ENCODE data around the gene TMEM126B. TPM values are rescaled to one million over a fixed set of nuclear protein-coding genes. Genes with fewer than 3 reads are reported as not detected.

TMEM126B gene
- total and polyA plus RNA-seq, 7 donors = 39.3 to 108 (median 75.1) TPM

- no peak overlapping the region for H3K4me3 ChIP-seq
- TF ChIP-seq EP300 (IDR thresholded peaks at IDR 0.05) (no peak), CTCF (IDR thresholded peaks at IDR 0.05) (peak; percentile 14 to 52 (median 40)), POLR2A (IDR thresholded peaks at IDR 0.05) (no peak), POLR2AphosphoS5 (IDR thresholded peaks at IDR 0.05) (no peak)
- DNase-seq = no peak
- H3K9me3 ChIP-seq = no peaks in the 10 kb centered on the region
- intact Hi-C loops (cut with DNase I) = loop anchor here (10.0 kb wide), 3 partner anchors 69 to 619 kb away; partner anchors contain the start of genes CCDC83 and CREBZF
- H3K4me1 ChIP-seq = no peaks in the 10 kb centered on the region
- H3K27me3 ChIP-seq = no peaks in the 10 kb centered on the region
- no peak overlapping the region for H3K27ac ChIP-seq
- no peaks in the 10 kb centered on the region for H3K36me3 ChIP-seq
These were observed 33.0 kb upstream of the TMEM126B start for GRCh38 chr11:85595285-85595884.

GRCh38 chr11:85596886-85597285, 31.5 kb upstream of the TMEM126B start:
- H3K27me3 ChIP-seq = no peaks in the 10 kb centered on the region
- H3K4me3 ChIP-seq = no peak overlapping the region
- H3K27ac ChIP-seq = no peak overlapping the region
- TF ChIP-seq CTCF (IDR thresholded peaks at IDR 0.05) (no peak), POLR2AphosphoS5 (IDR thresholded peaks at IDR 0.05) (no peak), POLR2A (IDR thresholded peaks at IDR 0.05) (no peak)
- H3K4me1 ChIP-seq = no peaks in the 10 kb centered on the region
- intact Hi-C loops (cut with DNase I) = loop anchor here (10.0 kb wide), 3 partner anchors 68 to 618 kb away; partner anchors contain the start of genes CCDC83 and CREBZF
- H3K36me3 ChIP-seq = no peaks in the 10 kb centered on the region
- 67 to 80% methylated on average over 2 of the region's 2 CpGs for WGBS, 2 donors
- DNase-seq = no peak
- H3K9me3 ChIP-seq = no peaks in the 10 kb centered on the region

- intact Hi-C loops (cut with DNase I) = loop anchor here (10.0 kb wide), 3 partner anchors 66 to 616 kb away; partner anchors contain the start of genes CCDC83 and CREBZF
- WGBS, 2 donors = 72 to 73% methylated on average over 5 of the region's 5 CpGs
- Histone ChIP-seq H3K9me3 (no peaks in the 10 kb centered on the region), H3K4me1 (no peaks in the 10 kb centered on the region), H3K27me3 (no peaks in the 10 kb centered on the region), H3K27ac (no peak overlapping the region), H3K36me3 (no peaks in the 10 kb centered on the region), H3K4me3 (no peak overlapping the region)
- no peak for DNase-seq
- no peak for TF ChIP-seq EP300 (IDR thresholded peaks at IDR 0.05)
- TF ChIP-seq POLR2A (IDR thresholded peaks at IDR 0.05) = no peak
- no peak for TF ChIP-seq CTCF (IDR thresholded peaks at IDR 0.05)
- TF ChIP-seq POLR2AphosphoS5 (IDR thresholded peaks at IDR 0.05) = no peak
These were observed 29.3 kb upstream of the TMEM126B start for GRCh38 chr11:85599083-85599482.

- DNase-seq = no peak
- no peaks in the 10 kb centered on the region for H3K36me3 ChIP-seq
- no peak overlapping the region for H3K27ac ChIP-seq
- no peaks in the 10 kb centered on the region for H3K27me3 ChIP-seq
- no peak for TF ChIP-seq CTCF (IDR thresholded peaks at IDR 0.05)
- TF ChIP-seq POLR2AphosphoS5 (IDR thresholded peaks at IDR 0.05) = no peak
- TF ChIP-seq POLR2A (IDR thresholded peaks at IDR 0.05) = no peak
- no peak for TF ChIP-seq EP300 (IDR thresholded peaks at IDR 0.05)
- 97 to 99% methylated on average over 2 of the region's 2 CpGs for WGBS, 2 donors
- H3K4me1 ChIP-seq = no peaks in the 10 kb centered on the region
- no peak overlapping the region for H3K4me3 ChIP-seq
- no peaks in the 10 kb centered on the region for H3K9me3 ChIP-seq
- intact Hi-C loops (cut with DNase I) = no loop called here
These were observed 25.7 kb upstream of the TMEM126B start for GRCh38 chr11:85602526-85603213.

All from sigmoid colon (tissue), 7 donors.